H1 (cell line): Measurements from ENCODE around the gene TXK. TPM values are rescaled to one million over a fixed set of nuclear protein-coding genes. Genes with fewer than 3 reads are reported as not detected.

Experiments used
- BRCA1 ChIP-seq: IDR thresholded peaks from 2 replicates; pipeline ENCODE4 v1.6.1; 2012; ENCODE audit warnings: low read depth, low read length, improper control_type of control experiment
- RBBP5 ChIP-seq: IDR thresholded peaks from 2 replicates; pipeline ENCODE4 v1.7.1; 2012; ENCODE audit warnings: low read depth, mild to moderate bottlenecking, inconsistent platforms, low read length, moderate library complexity, borderline replicate concordance
- polyA plus RNA-seq, 7 experiments: library from polyadenylated mRNA; depleted of rRNA in 3 of 7; stranded (reverse) in 5 of 7; unstranded in 2 of 7; fragments of >200 nt in 5 of 7; fragments of 200-250 nt in 2 of 7; gene quantifications; 1 replicate in 5 of 7; 2 replicates in 1 of 7; 4 replicates in 1 of 7; pipeline versions ENCODE4 v1.2.1 to v1.2.3, GENCODE V29; 2011 to 2013; ENCODE audit warnings: missing spikeins in 2 of 7, mixed read lengths in 2 of 7
- total RNA-seq: library from RNA; stranded (reverse); fragmentation: NEBNext Ultra II Directional; extraction: Animal tissue kit (Norgen Biotek cat#: 25700); gene quantifications from 2 replicates; pipeline ENCODE4 v1.2.1, GENCODE V29; 2021

Gene TXK
- total and polyA plus RNA-seq, 2 of the 8 experiments (the other 6 are each of a cell fraction or from before 2014, with no cell fraction given): not detected

GRCh38 chr4:48044298-48044697 lies 89.8 kb downstream of the TXK start (continued):
- TF ChIP-seq RBBP5 (no peak), BRCA1 (no peak)
